Lower lobe of right lung (tissue), 2 donors: Measurements from ENCODE around the gene ENOX1. TPM values are rescaled to one million over a fixed set of nuclear protein-coding genes. Genes with fewer than 3 reads are reported as not detected.

Source experiments
- ATAC-seq, 2 donors: fragments of 200-7000 bp; cut with Tn5 transposase; one replicate each; pipeline ENCODE4 v1.9.1; 2020 to 2022; ENCODE audit warnings: mild to moderate bottlenecking in 2 of 2, moderate library complexity in 2 of 2
- DNase-seq: peaks from one replicate; pipeline ENCODE4 v3.0.0-alpha.2; 2020
- H3K27ac ChIP-seq: fragments of 200-600 bp; one replicate; pipeline ENCODE4 v1.8.0; 2022
- H3K27me3 ChIP-seq: fragments of 200-600 bp; one replicate; pipeline ENCODE4 v1.8.0; 2022; ENCODE audit warnings: low read depth
- H3K36me3 ChIP-seq: fragments of 200-600 bp; one replicate; pipeline ENCODE4 v1.8.0; 2022; ENCODE audit warnings: mild to moderate bottlenecking
- H3K4me1 ChIP-seq: fragments of 200-600 bp; one replicate; pipeline ENCODE4 v1.8.0; 2022
- H3K4me3 ChIP-seq: fragments of 200-600 bp; one replicate; pipeline ENCODE4 v1.8.0; 2022; ENCODE audit warnings: mild to moderate bottlenecking
- H3K9me3 ChIP-seq: fragments of 200-600 bp; one replicate; pipeline ENCODE4 v1.8.0; 2022
- intact Hi-C: fragments of 100-400 bp; cut with DNase I; formaldehyde crosslinking; loops from one replicate; pipeline ENCODE4 v1.11.0; 2022
- total RNA-seq: library from RNA; stranded (reverse); fragmentation: NEBNext Ultra II Directional; extraction: Animal tissue kit (Norgen Biotek cat#: 25700); gene quantifications from one replicate; pipeline ENCODE4 v1.2.1, GENCODE V29; 2021
- TF ChIP-seq, protein P1 (sequence below): fragments of 200-600 bp; IDR thresholded peaks from one replicate; pipeline ENCODE4 v1.8.0; 2022; ENCODE audit warnings: antibody characterized with exemption, mild to moderate bottlenecking
- donor health status: DM: no; HTN: yes; CAD: no; lungs with severe emphysema.

Gene ENOX1
- total RNA-seq, 1 donor from 2014 or later = 2.0 TPM

DNA sequence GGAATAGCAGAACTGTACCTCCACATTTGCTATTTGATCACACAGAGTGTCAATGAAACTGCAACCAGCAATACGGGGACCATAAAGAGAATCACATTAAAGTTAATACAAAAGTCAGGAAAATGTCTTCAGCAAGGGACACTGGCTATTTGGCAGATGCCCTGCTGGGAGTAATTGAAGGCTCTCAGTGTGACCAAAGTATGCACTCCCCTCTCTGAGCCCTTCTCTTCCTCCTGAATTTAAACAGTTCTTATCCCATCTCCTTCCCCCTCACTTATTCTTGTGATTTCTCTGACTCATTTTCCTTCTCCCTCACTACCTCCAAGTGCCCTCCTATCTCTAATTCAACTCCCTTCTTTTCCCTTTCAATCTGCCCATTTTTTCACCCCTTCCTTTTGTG, 117.7 kb downstream of the ENOX1 start:
- TF ChIP-seq, protein P1, sequence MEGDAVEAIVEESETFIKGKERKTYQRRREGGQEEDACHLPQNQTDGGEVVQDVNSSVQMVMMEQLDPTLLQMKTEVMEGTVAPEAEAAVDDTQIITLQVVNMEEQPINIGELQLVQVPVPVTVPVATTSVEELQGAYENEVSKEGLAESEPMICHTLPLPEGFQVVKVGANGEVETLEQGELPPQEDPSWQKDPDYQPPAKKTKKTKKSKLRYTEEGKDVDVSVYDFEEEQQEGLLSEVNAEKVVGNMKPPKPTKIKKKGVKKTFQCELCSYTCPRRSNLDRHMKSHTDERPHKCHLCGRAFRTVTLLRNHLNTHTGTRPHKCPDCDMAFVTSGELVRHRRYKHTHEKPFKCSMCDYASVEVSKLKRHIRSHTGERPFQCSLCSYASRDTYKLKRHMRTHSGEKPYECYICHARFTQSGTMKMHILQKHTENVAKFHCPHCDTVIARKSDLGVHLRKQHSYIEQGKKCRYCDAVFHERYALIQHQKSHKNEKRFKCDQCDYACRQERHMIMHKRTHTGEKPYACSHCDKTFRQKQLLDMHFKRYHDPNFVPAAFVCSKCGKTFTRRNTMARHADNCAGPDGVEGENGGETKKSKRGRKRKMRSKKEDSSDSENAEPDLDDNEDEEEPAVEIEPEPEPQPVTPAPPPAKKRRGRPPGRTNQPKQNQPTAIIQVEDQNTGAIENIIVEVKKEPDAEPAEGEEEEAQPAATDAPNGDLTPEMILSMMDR = no peak
- no peaks in the 10 kb centered on the region for H3K36me3 ChIP-seq
- H3K4me3 ChIP-seq = no peak overlapping the region
- no peak overlapping the region for H3K27ac ChIP-seq
- H3K9me3 ChIP-seq = no peaks in the 10 kb centered on the region
- peaks cover 6% of the 10 kb centered on the region for H3K4me1 ChIP-seq
- DNase-seq (no peak), ATAC-seq (no peak)
- H3K27me3 ChIP-seq = no peaks in the 10 kb centered on the region
- intact Hi-C loops = no loop called here

GRCh38 chr13:43666403-43666802, 120.4 kb downstream of the ENOX1 start:
- no peak for ATAC-seq
- Histone ChIP-seq H3K4me1 (peaks cover 6% of the 10 kb centered on the region), H3K36me3 (no peaks in the 10 kb centered on the region), H3K9me3 (no peaks in the 10 kb centered on the region), H3K27ac (no peak overlapping the region), H3K27me3 (no peaks in the 10 kb centered on the region), H3K4me3 (no peak overlapping the region)
- intact Hi-C loops = no loop called here
- TF ChIP-seq, protein P1 = no peak
- no peak for DNase-seq

DNA sequence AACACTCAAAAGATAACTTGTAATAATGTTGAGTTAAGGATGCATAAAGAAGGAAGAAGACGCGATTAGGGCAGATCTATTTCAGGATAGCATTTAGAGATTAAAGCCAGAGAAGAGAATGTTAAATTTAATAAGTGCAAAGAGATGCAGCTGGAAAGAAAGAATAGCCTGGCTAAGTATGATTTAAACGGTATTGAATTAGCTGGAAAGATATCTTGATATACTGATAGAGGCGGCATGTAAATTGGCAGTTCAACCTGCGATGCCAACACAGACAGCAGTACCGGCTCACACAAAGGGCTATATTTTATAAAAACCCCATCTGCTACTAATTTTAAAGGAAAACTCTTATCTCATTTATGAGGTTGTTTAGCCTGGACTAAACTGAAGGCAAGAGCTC, 121.4 kb downstream of the ENOX1 start:
- intact Hi-C loops = no loop called here
- Histone ChIP-seq H3K36me3 (no peaks in the 10 kb centered on the region), H3K9me3 (no peaks in the 10 kb centered on the region), H3K27me3 (no peaks in the 10 kb centered on the region), H3K4me1 (peaks cover 6% of the 10 kb centered on the region), H3K27ac (no peak overlapping the region), H3K4me3 (no peak overlapping the region)
- TF ChIP-seq, protein P1 = no peak
- no peak for ATAC-seq
- DNase-seq = no peak

DNA sequence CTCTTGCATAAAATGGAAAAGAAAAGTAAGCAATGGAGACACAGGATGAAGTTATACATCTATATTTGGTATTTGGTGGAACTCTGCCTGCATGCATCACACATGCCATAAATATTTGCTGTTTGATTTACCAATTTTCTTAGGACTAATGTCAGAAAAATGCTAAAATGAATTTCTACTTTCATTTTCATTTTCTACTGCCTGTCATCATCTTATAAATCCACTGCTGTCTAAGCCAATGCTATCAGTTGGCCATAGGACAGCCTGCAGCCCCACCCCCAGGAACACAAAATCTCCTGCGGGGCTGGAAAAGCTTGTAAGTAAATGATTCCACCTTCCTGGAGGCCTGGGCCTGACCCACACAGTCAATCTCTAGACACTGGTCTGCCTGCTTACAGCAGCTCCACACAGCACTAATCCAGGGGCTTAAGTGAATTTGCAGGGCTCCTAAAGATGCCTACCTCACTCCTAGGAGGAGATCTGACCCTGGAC, 122.0 kb downstream of the ENOX1 start:
- Histone ChIP-seq H3K9me3 (no peaks in the 10 kb centered on the region), H3K4me1 (peaks cover 6% of the 10 kb centered on the region), H3K4me3 (no peak overlapping the region), H3K36me3 (no peaks in the 10 kb centered on the region), H3K27me3 (no peaks in the 10 kb centered on the region), H3K27ac (peak overlapping the region; percentile 42)
- intact Hi-C loops = no loop called here
- DNase-seq = no peak
- peak in 1 of 2 donors; percentile 43 for ATAC-seq
- TF ChIP-seq, protein P1 = no peak

- no peak for DNase-seq
- Histone ChIP-seq H3K4me1 (peaks cover 6% of the 10 kb centered on the region), H3K4me3 (no peak overlapping the region), H3K36me3 (no peaks in the 10 kb centered on the region), H3K9me3 (no peaks in the 10 kb centered on the region), H3K27me3 (no peaks in the 10 kb centered on the region), H3K27ac (no peak overlapping the region)
- TF ChIP-seq, protein P1 = no peak
- intact Hi-C loops = no loop called here
- no peak for ATAC-seq
These were observed 123.2 kb downstream of the ENOX1 start for GRCh38 chr13:43663474-43664090.
